BJ (cell line): Measurements from ENCODE around the gene UBE2F. TPM values are rescaled to one million over a fixed set of nuclear protein-coding genes. Genes with fewer than 3 reads are reported as not detected.

Source experiments
- CTCF ChIA-PET: fragments of 350-600 bp; formaldehyde crosslinking; extraction: SDS; loops from one replicate; lab custom pipeline; 2021; ENCODE audit warnings: antibody characterized with exemption, inconsistent platforms; lab: Yijun Ruan, JAX
- POLR2A ChIA-PET: fragments of 300-600 bp; sonication (Branson Sonifier 250); formaldehyde crosslinking; extraction: SDS; loops from one replicate; lab custom pipeline; 2021; ENCODE audit warnings: antibody characterized with exemption; lab: Charles Lee
- DNase-seq: peaks from one replicate; pipeline ENCODE4 v3.0.0-alpha.2; 2011; ENCODE audit warnings: low read depth
- H3K27me3 ChIP-seq: 2 replicates; pipeline ENCODE4 v1.6.0; 2011; ENCODE audit warnings: low read length; ENCODE audit not compliant: control insufficient read depth, insufficient read depth
- H3K36me3 ChIP-seq: 2 replicates; pipeline ENCODE4 v1.5.1; 2011; ENCODE audit warnings: low read length; ENCODE audit not compliant: control insufficient read depth, insufficient read depth
- H3K4me3 ChIP-seq: 2 replicates; pipeline ENCODE4 v1.5.1; 2011; ENCODE audit warnings: low read depth, mild to moderate bottlenecking, control low read depth, low read length
- polyA plus RNA-seq: library from polyadenylated mRNA; depleted of rRNA; stranded (reverse); fragments of >200 nt; gene quantifications from 2 replicates; pipeline ENCODE4 v1.2.3, GENCODE V29; 2011
- TF ChIP-seq, protein P1 (sequence below): IDR thresholded peaks from 2 replicates; pipeline ENCODE4 v1.5.1; 2011; ENCODE audit warnings: low read depth, mild to moderate bottlenecking, control low read depth, inconsistent platforms, low read length, moderate library complexity; ENCODE audit not compliant: insufficient read depth

The UBE2F gene
- polyA plus RNA-seq, 1 experiment: 47.9 TPM

DNA sequence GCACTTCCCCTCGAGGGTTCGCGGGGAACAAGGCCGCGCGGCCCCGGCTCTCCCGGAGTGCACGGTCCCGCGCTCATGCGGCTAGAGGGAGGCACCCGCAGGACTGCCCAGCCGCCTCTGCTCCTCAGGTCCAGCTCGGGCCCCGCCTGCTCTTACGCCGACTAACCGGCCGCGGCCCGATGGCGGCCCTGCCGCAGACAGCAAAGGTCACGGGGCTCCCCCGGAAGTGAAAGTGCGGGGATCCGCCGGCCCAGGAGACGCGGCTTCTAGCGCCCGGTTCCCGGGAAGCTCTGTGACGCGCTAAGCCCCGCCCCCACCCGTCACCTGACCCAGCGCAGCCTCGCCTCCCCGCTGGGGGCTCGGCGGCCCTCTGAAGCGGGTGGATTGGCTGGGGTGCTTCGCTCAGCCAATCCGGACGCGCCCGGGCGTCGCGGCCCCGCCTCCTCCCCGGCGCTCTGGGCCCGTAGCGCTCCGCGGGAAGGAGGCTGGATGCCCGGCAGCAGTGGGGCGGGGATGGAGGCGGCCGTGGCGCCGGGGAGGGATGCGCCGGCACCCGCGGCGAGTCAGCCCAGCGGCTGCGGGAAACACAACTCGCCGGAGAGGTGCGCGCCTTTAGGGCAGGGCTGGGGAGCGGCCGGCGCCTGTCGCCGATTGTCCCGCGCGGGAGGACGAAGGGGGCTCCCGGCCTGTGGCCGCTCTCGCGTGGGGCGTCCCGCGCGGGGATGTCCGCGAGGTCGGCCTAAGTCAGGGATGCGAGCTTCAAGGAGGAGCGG lies 93.9 kb downstream of the UBE2F start, which contains the start of gene SCLY:
Gene SCLY, plus strand, starts transcription at position 460 of the 773 bp plus-strand sequence. Its CDS starts 54 bp downstream, at position 514.
- no peaks in the 10 kb centered on the region for H3K27me3 ChIP-seq
- ChIA-PET POLR2A (no interaction called here), CTCF (no interaction called here)
- H3K36me3 ChIP-seq: no peaks in the 10 kb centered on the region
- peak within 1 kb of the TSS; percentile 83 for H3K4me3 ChIP-seq
- TF ChIP-seq, protein P1, sequence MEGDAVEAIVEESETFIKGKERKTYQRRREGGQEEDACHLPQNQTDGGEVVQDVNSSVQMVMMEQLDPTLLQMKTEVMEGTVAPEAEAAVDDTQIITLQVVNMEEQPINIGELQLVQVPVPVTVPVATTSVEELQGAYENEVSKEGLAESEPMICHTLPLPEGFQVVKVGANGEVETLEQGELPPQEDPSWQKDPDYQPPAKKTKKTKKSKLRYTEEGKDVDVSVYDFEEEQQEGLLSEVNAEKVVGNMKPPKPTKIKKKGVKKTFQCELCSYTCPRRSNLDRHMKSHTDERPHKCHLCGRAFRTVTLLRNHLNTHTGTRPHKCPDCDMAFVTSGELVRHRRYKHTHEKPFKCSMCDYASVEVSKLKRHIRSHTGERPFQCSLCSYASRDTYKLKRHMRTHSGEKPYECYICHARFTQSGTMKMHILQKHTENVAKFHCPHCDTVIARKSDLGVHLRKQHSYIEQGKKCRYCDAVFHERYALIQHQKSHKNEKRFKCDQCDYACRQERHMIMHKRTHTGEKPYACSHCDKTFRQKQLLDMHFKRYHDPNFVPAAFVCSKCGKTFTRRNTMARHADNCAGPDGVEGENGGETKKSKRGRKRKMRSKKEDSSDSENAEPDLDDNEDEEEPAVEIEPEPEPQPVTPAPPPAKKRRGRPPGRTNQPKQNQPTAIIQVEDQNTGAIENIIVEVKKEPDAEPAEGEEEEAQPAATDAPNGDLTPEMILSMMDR: no peak
- peak; percentile 82 for DNase-seq

DNA sequence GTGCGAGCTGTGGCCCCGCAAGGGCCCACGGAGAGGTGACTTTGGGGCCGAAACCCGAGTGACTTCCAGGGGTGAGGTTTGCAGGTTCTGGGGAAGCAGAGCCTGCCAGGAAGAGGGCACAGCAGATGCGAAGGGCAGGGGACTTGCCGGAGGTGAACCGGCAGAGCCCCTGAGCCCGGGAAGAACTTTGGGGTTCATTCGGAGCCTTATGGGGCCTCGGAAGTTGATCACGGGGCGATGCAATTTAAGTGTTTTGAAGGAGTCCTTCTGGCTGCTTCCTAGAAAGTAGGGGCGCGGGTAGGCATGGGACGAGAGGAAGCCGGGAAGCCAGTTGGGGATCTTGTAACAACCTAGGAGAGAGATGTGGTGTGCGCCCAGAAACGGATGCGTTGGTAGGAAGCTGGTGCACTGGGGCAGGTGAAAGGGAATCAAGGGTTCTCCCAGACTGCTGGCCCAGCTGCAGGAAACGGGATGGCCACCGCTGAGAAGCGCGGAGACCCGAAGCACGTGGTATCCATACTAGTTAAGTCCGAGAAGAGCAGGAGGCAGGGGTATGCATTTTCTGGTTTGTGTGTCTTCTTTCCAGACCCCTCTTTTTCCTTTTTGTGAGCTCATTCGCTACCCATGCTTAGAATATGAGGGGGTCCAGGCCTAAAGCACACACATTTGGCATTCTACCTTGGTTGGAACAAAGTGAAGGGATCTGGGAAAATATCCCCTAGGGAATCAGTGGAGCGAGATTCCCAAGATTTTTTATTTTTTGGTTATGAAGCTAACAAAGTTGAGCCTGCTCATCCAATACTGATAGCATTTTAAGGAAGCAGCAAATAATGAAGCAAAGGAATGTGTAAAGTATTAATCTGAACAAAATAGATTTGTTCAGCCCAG lies 94.7 kb downstream of the UBE2F start:
- POLR2A ChIA-PET: interaction anchor here (0.9 kb wide), 1 partner anchor 141 kb away, joined by 4 read pairs; no protein-coding TSS in a partner anchor
- TF ChIP-seq, protein P1: no peak
- Histone ChIP-seq H3K27me3 (no peaks in the 10 kb centered on the region), H3K4me3 (peak overlapping the region; percentile 75), H3K36me3 (no peaks in the 10 kb centered on the region)
- CTCF ChIA-PET: no interaction called here
- DNase-seq: no peak

DNA sequence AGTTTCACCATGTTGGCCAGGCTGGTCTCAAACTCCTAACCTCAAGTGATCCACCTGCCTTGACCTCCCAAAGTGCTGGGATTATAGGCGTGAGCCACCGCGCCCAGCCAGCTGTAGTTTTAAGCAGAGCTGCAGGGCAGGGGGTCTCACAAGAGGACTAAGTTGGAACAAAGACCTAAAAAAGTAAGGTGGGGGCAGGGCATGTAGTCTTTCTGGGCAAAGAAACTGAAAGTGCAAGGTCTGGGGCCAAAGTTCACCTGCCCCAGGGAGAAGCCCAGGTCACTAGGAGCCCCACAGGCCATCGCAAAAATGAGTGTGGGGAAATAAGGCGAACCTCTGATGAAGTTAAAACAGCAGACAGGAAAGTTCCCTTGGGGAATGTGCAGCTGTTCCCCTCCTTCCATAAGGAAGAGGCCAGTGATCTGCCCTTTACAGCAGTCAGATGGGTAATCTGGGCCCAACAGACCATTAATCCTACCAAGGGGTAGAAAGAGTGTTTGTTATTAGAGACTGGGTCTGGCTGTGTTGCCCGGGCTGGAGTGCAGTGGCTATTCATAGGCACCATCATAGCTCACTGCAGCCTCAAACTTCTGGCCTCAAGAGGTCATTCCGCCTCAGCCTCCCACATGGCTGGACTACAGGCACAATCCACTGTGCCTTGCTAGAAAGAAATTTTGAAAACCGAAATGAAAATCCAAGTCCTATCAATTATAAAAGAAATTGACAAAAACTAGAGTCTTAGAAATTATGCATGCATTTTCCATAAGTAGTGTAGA lies 96.8 kb downstream of the UBE2F start:
- TF ChIP-seq, protein P1: no peak
- no peak for DNase-seq
- CTCF ChIA-PET: interaction anchor here (1.2 kb wide), 1 partner anchor 201 kb away, joined by 3 read pairs; no protein-coding TSS in a partner anchor
- H3K27me3 ChIP-seq: no peaks in the 10 kb centered on the region
- no peaks in the 10 kb centered on the region for H3K36me3 ChIP-seq
- no peak overlapping the region for H3K4me3 ChIP-seq
- POLR2A ChIA-PET: no interaction called here

DNA sequence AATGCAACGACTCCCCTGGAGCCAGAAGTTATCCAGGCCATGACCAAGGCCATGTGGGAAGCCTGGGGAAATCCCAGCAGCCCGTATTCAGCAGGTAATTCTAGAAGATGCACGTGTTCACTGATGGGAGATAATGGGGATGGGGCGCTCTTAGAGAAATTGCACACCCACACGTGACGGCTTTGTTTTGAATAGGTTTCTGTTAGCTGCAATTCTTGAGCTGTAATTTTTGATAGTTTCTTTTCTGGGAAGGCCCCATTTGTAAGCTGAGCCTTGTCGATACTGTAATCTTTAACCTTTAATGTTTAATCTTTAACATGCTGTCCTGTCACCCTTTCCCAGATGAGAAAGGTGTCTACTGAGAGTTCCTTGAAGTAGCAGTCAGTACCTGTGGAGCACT lies 97.6 kb downstream of the UBE2F start:
- H3K4me3 ChIP-seq: no peak overlapping the region
- ChIA-PET CTCF (no interaction called here), POLR2A (no interaction called here)
- TF ChIP-seq, protein P1: no peak
- peaks cover 2% of the 10 kb centered on the region; the same call in 1 of the 2 replicates for H3K36me3 ChIP-seq
- no peak for DNase-seq
- no peaks in the 10 kb centered on the region for H3K27me3 ChIP-seq
